ENCODE data around the gene HLA-DRA.
"Not testable (repeated sequence)": the region's sequence is repeated elsewhere in the genome, so short reads cannot be mapped to it uniquely, and the experiment has no call there.

Gene HLA-DRA

DNA sequence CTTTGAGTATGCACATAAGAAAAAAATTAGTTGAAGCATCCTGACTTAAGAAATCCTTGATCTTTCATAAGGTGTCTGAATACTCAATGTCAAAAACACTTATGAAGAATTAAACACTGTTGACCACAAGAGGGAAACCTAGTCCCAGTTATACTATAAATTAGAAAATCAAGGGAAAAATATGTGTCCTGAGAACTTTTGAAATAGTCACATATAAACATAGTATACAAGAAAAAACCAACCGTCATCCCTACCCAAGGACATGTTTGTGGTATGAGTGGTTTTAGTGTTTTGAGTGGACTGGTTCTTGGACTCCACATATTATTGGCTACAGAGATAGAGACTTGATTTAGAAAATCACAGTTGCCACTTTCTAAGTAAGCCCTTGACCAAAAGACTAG is 7.6 kb upstream of the HLA-DRA start:
- DNase-seq: peak; percentile 26

DNA sequence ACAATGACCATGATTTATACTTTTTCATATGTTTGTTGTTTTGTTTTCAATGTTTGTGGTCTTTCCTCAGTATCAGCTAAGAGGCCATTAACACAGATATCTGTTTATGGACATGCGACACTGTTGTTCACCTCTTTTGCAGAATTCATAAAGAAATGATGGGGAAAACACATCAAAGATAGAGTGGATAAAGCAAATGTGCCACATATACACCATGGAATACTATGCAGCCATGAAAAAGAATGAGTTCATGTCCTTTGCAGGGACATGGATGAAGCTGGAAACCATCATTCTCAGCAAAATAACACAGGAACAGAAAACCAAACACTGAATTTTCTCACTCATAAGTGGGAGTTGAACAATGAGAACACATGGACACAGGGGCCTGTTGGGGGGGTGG is 5.7 kb upstream of the HLA-DRA start:
- not testable (repeated sequence) for DNase-seq

DNA sequence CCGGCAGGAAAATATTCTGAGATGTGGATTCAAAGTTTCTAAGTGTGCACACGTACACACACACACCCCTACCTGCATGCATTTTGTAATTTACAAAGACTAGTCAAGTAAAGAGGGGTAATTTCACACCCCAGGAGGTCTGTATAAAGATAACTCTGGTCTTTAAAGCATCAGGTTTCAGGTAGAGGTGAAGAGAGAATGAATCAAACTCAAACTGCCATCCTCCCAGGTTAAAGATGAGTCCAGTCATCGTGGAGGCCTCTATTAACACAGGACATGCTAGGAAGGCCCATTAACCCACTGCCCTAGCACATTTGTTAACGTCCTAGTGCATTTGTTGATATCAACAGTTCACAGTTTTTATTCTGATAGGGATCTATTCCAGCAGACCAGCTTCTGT is 3.5 kb upstream of the HLA-DRA start:
- no peak for DNase-seq

DNA sequence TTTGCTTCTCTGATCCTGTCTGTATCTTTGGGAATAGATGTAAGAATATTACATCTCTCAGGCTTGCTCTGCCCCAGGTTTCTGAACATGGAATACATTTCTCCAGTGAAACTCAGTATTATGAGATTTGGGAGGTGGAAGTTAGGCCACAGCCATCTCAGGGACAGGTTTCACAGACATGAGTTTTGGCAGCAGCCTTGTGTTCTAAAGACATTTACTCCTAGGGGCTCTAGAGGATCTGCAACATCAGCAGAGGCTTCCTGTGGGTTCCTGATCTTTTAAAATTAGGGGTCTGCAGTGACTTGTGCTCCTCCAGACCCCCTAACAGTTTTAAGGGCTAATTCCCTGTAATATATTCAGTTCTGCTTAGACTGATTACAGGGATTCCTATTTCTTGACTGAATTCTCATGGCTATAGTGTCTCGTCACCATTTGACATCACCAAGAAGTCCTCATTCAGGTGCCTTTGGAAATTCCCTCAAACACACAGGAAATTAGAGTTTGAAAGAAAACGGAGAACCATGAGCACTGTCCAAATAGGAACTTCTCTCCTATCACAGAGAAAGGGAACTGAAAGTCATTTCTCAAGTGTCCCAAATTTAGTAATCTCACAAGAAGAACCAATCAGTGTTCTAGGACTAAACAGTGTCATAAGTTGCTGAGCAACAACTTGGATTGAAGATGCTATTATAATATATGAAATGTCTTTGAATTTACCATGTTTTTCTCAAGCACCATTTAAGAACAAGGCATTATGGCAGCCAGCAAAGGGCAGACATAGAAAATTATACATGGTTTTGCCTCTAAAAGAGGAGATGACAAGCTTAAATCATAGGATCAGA is 2.5 kb upstream of the HLA-DRA start:
- no peak for DNase-seq

DNA sequence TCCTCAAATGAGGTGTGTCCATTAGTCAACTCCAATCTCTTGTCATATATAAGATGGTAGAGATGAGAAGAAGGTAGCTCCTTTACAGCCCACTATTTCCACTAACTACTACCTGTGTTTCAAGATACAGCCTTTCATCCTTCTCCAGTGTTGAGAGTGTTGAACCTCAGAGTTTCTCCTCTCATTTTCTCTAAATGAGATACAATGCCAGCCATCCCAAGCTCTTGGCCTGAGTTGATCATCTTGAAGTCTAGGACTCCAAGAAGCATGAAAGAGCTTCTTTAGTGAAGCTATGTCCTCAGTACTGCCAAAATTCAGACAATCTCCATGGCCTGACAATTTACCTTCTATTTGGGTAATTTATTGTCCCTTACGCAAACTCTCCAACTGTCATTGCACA is 548 bp upstream of the HLA-DRA start:
- no peak for DNase-seq

DNA sequence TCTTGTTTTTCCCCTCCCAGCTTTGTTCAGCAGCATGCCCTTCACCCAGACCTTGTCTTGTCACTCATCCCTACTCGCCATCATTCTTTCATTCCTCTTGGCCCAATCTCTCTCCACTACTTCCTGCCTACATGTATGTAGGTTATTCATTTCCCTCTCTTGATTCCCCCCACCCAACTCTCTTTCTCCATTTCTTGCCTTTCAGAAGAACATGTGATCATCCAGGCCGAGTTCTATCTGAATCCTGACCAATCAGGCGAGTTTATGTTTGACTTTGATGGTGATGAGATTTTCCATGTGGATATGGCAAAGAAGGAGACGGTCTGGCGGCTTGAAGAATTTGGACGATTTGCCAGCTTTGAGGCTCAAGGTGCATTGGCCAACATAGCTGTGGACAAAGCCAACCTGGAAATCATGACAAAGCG is 2.6 kb downstream of the HLA-DRA start:
- no peak for DNase-seq

DNA sequence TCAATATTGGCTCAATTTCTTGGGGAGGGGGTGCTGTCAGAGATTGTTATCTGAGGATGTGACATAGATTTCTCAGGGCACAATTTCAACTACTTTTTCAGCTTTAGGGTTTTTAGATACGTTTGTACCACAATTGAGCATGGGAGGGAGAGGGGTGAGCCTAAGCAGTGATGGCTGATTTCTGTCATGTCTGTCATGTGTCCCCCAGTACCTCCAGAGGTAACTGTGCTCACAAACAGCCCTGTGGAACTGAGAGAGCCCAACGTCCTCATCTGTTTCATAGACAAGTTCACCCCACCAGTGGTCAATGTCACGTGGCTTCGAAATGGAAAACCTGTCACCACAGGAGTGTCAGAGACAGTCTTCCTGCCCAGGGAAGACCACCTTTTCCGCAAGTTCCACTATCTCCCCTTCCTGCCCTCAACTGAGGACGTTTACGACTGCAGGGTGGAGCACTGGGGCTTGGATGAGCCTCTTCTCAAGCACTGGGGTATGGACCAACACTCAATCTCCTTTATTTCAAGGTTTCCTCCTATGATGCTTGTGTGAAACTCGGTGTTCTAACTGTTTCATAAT is 3.4 kb downstream of the HLA-DRA start:
- no peak for DNase-seq

DNA sequence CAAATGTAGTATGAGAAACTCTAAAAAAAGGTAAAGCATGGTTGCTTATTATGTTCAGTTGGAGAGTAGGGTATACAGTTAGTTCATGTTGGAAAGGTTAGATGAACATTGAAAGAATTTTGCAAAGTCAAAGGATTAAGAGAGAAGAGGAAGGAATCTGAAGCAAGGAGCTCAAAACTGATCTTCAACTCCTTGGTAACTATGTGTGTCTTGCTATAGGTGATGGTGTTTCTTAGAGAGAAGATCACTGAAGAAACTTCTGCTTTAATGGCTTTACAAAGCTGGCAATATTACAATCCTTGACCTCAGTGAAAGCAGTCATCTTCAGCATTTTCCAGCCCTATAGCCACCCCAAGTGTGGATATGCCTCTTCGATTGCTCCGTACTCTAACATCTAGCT is 4.7 kb downstream of the HLA-DRA start:
- no peak for DNase-seq

DNA sequence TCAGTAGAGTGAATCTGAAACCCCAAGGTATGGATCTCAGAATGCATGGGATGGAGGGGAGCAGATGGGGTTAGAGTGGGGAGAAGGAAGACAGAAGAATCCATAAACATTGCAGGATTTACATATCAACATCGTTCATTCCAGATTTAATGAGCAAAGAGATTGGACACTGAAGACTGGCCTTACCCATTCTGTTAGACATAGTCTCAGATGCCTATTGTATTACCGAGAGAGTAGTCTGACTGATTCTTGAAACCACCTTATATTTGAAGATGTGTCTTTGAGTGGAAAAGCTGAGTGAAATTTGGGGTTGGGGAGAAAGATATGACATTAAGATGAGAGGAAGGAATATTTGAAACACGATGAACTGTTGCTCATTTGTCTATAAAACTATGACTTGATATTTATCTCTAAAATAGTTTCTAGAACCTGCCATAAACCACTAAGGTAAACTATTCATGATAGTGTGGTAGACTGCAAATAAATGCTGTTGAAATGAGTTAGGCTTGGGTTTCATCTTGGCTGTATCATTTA is 5.7 kb downstream of the HLA-DRA start:
- DNase-seq: no peak

DNA sequence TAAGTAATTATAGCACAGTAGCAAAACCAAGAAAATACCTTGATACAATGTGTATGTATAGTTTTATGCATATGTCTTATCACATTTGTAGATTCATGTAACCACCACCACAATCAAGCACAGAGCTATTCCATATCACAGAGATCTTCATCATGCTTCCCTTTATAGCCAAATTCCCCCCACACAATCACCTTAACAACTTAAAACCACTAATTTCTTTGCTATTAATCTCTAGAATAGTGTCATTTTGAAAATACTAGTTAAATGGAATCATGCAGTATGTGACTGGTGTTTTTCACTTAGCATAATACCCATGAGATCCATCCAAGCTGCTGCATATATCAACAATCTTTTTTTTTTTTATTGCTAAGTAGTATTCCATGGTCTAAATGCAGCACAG is 8.2 kb downstream of the HLA-DRA start:
- no peak for DNase-seq

DNA sequence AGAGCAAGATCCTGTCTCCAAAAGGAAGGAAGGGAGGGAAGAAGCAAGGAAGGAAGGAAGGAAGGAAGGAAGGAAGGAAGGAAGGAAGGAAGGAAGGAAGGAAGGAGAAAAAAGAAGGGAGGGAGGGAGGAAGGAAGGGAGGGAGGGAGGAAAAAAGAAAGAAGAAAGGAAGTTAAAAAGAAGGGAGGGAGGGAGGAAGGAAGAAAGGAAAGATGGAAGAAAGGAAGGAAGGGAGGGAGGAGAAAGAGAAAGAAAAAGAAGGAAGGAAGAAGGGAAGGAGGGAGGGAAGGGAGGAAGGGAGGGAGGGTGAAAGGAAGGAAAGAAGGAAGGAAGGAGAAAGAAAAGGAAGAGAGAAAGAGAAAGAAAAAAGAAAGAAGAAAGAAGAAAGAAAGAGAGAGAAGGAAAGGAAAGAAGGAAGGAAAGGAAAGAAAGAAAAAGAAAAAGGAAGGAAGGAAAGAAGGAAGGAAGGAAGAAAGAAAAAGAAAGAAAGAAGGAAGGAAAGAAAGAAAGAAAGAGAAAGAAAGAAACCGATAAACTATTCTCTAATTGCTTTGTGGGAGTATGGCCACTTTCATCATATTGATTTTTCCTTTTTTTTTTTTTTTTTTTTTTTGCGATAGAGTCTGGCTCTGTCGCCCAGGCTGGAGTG is 9.5 kb downstream of the HLA-DRA start:
- DNase-seq: no peak

DNA sequence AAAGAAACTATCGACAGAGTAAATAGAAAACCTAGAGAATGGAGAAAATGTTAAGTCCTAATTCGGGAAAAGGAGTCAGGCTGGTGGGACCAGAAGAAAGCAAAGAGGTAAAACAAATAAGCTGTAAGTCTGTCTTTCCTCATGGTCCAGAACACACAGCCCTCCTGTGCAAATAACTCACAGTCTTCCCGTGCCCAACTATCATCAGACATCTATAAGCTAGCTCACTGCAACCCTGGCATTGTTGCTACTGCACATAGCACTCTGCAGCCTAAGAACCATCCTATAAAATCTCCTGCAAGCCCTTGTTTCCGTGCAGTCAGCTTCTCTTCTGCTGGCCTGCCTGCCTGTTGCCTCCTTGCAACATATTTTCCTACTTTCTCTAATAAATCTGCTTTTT is 17.4 kb downstream of the HLA-DRA start:
- no peak for DNase-seq

DNA sequence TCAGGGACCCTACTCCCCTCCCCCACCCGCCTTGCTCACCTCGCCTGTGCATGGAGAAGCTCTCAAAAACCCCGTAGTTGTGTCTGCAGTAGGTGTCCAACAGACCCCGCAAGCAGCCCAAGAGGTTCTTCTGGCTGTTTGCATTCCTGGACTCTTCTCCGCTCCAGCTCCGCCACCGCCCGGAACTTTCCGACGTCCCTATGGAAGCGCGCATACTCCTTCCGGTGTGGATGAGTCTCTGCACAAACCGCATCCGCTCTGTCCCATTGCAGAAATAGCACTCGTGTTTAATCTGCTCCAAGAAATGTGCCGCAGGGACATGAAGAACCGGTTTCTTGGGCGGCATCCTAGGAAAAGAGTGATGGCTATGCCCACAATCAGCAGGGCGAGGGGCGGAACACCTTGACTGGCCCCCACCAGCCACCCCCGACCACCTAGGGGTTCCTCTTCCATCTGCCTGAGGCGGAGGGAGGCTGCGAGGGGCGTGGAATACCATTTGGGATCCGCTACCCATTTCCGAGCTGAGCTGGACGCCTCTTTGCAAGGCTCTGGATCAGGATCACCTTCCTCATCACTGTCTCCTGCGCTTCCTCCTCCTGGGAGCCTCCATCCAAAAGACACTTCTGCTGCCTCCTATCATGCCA is 20.2 kb downstream of the HLA-DRA start:
- DNase-seq: no peak

DNA sequence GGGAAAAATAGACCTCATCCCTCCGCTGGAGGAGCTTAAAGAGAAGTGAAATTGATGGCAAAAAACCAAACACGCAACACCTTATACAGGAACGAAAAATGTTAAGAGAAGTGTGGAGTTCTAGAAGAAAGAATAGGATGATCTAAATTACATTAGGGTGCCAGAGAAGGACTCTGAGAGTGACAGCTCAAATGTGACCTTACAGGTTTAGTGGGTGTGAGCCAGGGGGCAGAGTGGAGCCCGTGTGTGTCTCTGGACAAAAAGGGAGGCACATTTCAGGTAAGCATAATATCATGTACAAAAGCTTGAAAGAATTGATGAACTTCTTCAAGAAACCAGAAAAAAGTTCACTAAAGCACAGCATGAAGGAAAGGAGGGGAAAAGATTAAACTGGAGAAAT is 20.8 kb downstream of the HLA-DRA start:
- DNase-seq: no peak

DNA sequence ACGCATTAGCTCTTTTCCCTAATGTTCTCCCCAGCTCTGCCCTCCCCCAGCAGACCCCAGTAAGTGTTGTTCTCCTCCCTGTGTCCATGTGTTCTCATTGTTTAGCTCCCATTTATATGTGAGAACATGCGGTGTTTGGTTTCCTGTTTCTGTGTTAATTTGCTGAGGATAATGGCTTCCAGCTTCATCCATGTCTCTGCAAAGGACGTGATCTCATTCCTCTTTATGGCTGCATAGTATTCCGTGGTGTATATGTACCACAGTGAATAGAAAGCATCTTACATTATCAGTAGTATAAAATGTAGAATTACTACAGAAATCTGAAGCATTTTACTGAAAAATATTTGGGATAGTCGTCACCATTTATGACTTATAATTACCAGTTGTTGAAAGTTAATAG is 21.8 kb downstream of the HLA-DRA start:
- no peak for DNase-seq

DNA sequence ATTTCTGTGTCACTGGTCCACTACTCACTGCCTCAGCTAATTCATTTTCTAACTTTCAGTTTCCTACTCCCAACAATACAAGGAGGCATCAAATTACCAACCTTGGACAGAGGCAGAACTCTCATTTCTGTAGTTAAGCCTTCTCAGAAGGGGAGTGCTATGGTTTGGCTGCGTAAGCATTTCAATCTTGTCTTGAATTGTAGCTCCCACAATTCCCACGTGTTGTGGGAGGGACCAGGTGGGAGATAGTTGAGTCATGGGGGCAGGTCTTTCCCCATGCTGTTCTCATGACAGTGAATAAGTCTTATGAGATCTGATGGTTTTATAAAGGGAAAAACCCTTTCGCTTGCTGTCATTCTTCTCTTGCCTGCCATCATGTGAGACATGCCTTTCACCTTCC is 22.9 kb downstream of the HLA-DRA start:
- DNase-seq: no peak

DNA sequence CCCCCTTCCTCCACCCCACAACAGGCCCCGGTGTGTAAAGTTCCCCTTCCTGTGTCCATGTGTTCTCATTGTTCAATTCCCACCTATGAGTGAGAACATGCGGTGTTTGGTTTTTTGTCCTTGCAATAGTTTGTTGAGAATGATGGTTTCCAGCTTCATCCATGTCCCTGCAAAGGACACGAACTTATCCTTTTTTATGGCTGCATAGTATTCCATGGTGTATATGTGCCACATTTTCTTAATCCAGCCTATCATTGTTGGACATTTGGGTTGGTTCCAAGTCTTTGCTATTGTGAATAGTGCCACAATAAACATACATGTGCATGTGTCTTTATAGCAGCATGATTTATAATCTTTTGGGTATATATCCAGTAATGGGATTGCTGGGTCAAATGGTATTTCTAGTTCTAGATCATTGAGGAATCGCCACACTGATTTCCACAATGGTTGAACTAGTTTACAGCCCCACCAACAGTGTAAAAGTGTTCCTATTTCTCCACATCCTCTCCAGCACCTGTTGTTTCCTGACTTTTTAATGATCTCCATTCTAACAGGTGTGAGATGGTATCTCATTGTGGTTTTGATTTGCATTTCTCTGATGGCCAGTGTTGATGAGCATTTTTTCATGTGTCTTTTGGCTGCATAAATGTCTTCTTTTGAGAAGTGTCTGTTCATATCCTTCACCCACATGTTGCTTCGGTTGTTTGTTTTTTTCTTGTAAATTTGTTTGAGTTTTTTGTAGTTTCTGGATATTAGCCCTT is 28.2 kb downstream of the HLA-DRA start:
- DNase-seq: not testable (repeated sequence)

DNA sequence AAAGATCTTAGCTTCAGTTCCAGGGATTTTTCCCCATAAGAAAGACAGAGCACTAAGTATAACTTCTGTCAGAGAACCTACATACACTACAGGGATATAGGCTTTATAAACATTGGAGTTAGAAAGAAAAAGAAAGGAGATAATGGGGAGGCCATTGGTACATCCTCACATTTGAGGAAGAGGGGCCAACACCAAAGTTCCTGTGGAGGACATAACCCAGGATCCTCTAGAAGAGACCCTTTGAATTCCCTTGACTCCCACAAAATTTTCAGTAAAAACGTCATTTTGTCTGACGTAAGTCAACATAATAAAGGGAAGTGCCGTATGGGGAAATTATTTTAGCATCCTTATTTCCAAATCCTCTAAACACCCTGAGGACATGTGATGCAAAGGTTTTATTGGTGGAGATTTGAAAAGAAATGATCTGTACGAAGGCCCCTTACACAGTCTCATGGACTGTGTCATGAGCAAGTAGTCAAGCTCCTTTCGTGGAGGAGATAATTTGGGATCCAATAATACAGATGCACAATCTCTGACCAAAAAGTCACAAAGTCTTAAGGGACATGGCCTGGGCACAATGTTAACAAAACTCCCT is 33.2 kb downstream of the HLA-DRA start:
- DNase-seq: no peak

DNA sequence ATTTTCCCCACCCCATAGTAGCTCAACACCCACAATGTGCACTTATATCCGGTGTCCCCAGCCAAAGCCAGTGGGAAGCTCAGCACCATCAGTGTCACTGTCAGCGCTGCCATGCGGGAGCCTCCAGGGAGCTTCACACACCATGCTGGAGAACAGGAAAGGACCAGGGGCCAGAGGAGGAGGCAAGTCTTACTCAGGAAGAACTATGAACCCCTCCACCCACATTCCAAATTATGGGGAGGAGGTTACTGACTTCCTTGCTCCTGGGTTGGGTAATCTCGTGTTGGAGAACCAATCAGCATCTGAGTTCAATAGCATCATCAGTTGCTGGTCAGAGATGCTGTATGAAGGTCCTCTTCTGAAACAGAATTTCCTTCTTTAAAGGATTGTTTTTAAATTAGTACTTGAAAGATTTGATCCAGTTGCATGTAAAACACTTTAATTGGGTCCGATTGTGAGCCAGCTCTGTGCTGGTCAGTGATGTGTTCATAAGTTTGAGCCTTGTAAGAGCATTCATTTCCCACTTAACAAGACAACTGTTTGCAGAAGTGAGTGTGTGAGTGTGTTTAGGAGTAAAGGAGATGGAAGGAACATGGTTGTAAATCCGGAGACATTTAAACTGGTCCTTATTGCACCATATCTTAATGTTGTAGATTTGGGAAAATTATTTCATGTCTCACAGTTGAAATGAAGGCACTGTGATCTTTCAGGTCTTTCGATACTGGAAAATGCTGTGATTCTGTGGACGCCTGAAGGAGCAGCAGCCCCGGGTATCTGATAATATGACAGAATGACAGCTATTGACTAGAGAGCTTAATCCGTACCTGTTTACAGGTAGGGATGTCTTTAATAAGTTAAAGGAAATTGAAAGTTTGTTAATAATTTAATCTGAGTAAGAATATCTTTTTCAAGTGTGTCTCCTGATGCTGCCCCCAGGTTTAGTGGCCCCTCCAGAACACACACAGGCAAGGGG is 34.0 kb downstream of the HLA-DRA start:
- not testable (repeated sequence) for DNase-seq

DNA sequence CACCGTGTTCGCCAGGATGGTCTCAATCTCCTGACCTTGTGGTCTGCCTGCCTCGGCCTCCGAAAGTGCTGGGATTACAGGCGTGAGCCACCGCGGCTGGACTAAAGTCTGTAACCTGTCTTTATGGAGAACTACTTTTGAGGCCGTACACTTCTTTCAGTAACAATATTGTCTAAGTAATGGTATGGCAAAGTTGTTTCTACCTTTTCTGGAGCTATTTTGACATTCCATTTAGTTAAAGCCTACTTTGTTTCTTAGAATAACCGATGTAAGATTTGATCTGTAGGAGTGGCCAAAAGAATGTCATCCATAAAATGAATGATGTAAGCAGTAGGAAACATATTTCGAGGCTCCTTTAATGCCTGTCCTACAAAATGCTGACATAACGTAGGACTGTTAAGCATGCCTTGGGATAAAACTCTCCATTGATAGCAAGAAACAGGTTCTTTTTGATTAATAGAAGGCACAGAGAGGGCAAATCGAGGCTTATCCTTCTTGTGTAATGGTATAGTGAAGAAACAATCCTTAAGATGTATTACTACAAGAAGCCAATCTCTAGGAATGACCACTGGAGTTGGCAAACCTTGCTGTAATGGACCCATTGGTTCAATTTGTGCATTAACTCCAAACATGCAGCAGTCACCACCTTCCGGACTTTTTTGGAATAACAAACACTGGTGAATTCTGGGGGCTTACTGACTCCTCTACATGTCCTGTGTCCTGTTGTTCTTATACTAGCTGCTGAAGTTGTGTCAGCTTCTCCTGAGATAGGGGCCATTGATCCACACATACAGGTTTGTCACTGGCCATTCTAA is 35.9 kb downstream of the HLA-DRA start:
- DNase-seq: no peak
